ENCODE data around the gene LRP1B. TPM values are rescaled to one million over a fixed set of nuclear protein-coding genes. Genes with fewer than 3 reads are reported as not detected.

The LRP1B gene
- total and polyA plus RNA-seq, 4 donors, result 0.01 to 0.84 (median 0.17) TPM

DNA sequence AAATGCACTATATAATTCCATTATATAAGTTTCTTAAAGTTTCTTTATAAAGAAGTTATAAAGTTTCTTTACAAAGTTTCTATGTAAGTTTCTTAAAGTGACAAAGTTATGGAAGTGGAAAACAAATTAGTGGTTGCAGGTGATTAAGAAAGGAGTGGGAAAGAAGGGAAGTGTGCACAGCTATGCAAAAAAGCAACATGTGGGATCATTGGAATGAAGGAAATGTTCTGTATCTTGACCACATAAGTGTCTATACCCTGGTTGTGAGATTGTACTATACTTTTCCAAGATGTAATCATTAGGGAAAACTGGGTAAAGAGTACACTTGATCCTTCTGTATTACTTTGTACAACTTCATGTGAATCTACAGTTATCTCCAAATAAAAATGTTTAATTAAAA, 1541.1 kb downstream of the LRP1B start (continued):
- TF ChIP-seq REST (IDR thresholded peaks at IDR 0.05), result no peak

DNA sequence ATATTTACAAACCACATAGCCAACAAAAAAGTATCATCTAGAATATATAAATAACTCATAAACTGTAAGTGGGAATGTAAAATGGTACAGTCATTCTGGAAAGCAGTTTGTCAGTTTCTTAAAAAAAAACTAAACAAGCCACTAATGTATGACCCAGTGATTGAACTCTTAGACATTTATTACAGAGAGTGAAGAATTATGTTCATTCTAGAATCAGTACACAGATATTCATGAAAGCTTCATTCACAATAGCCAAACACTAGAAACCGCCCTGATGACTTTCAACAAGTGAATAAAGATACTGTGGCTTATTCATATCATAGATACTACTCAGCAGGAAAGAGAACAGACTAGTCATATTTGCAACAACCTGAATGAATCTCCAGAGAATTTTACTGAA, 1541.5 kb downstream of the LRP1B start:
- no peak for DNase-seq (ENCODE audit: low spot score)
- no peaks in the 10 kb centered on the region for H3K27me3 ChIP-seq (ENCODE audit: control insufficient read depth in 4 of 4, insufficient read depth in 4 of 4, low read length in 3 of 4)
- 82% methylated on average over 1 of the region's 1 CpG for WGBS
- TF ChIP-seq JUND (IDR thresholded peaks at IDR 0.05), result no peak
- TF ChIP-seq, protein P1, sequence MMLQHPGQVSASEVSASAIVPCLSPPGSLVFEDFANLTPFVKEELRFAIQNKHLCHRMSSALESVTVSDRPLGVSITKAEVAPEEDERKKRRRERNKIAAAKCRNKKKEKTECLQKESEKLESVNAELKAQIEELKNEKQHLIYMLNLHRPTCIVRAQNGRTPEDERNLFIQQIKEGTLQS (IDR thresholded peaks at IDR 0.05), result no peak
- TF ChIP-seq MAX (IDR thresholded peaks at IDR 0.05), result no peak
- TF ChIP-seq REST (IDR thresholded peaks at IDR 0.05), result no peak
- TF ChIP-seq TAF1 (conservative IDR thresholded peaks at IDR 0.05), result no peak
- no peak overlapping the region for H3K27ac ChIP-seq (ENCODE audit: low read depth in 1 of 2, low read length in 2 of 2)
- no peaks in the 10 kb centered on the region for H3K9me3 ChIP-seq (ENCODE audit: control insufficient read depth in 4 of 4, low read length in 3 of 4)
- H3K9ac ChIP-seq (ENCODE audit: low read depth in 1 of 2, low read length in 2 of 2), result no peak overlapping the region
- H3K36me3 ChIP-seq (ENCODE audit: control insufficient read depth in 4 of 4, insufficient read depth in 3 of 4, low read depth in 1 of 4, low read length in 3 of 4), result no peaks in the 10 kb centered on the region
- H3K4me3 ChIP-seq (ENCODE audit: low read depth in 1 of 3, low read length in 3 of 3), result no peak overlapping the region
- H3K4me1 ChIP-seq (ENCODE audit: control insufficient read depth in 4 of 4, insufficient read depth in 4 of 4, low read length in 3 of 4), result no peaks in the 10 kb centered on the region

DNA sequence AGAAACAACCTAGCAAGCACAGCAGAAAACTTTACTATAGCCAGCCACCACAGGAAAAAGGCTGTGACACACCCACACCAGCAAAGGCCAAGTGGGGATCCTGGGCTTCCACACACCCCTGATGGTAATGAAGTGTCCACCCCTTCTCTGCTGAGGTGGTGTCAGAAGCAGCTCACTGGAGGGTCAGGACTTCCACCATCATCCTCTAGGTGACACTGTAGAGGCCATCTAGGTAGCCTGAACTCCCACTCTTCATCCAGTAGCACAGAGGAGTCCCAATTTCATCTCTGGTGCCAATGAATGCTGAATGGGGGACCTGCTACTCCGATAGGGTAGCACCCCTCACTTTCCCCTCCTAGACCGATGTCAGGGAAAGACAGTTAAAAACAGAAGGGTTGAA, 1544.4 kb downstream of the LRP1B start:
- no peaks in the 10 kb centered on the region for H3K4me1 ChIP-seq (ENCODE audit: control insufficient read depth in 4 of 4, insufficient read depth in 4 of 4, low read length in 3 of 4)
- no peaks in the 10 kb centered on the region for H3K9me3 ChIP-seq (ENCODE audit: control insufficient read depth in 4 of 4, low read length in 3 of 4)
- TF ChIP-seq FOXA1 (IDR thresholded peaks at IDR 0.05), result no peak
- TF ChIP-seq CTCF (IDR thresholded peaks at IDR 0.05; ENCODE audit: low read depth, low read length, missing input control), result peak; percentile 35
- TF ChIP-seq TAF1 (conservative IDR thresholded peaks at IDR 0.05), result no peak
- TF ChIP-seq, protein P1 (IDR thresholded peaks at IDR 0.05), result no peak
- TF ChIP-seq RXRA (IDR thresholded peaks at IDR 0.05), result no peak
- TF ChIP-seq REST (IDR thresholded peaks at IDR 0.05), result no peak
- TF ChIP-seq GABPA (IDR thresholded peaks at IDR 0.05 in 1 of 2, conservative IDR thresholded peaks at IDR 0.05 in 1 of 2), result no peak
- TF ChIP-seq JUND (IDR thresholded peaks at IDR 0.05), result no peak
- TF ChIP-seq RAD21 (IDR thresholded peaks at IDR 0.05), result peak; percentile 63
- no peak overlapping the region for H3K4me3 ChIP-seq (ENCODE audit: low read depth in 1 of 3, low read length in 3 of 3)
- H3K9ac ChIP-seq (ENCODE audit: low read depth in 1 of 2, low read length in 2 of 2), result no peak overlapping the region
- no peak overlapping the region for H3K27ac ChIP-seq (ENCODE audit: low read depth in 1 of 2, low read length in 2 of 2)
- DNase-seq (ENCODE audit: low spot score), result no peak
- H3K27me3 ChIP-seq (ENCODE audit: control insufficient read depth in 4 of 4, insufficient read depth in 4 of 4, low read length in 3 of 4), result no peaks in the 10 kb centered on the region
- no peaks in the 10 kb centered on the region for H3K36me3 ChIP-seq (ENCODE audit: control insufficient read depth in 4 of 4, insufficient read depth in 3 of 4, low read depth in 1 of 4, low read length in 3 of 4)
- WGBS, result 48% methylated on average over 2 of the region's 2 CpGs
